Adipose tissue (tissue), 3 donors: ENCODE measurements around the gene WDR1. TPM values are rescaled to one million over a fixed set of nuclear protein-coding genes. Genes with fewer than 3 reads are reported as not detected.

Experiments
- H3K27ac ChIP-seq: one replicate; pipeline ENCODE4 v1.5.1; 2013; ENCODE audit warnings: low read depth, low read length
- WGBS, 3 donors: extraction: QIAGEN DNeasy Blood & Tissue Kit; methylation state at CpG; one replicate each; pipeline ENCODE4 v1.1.7; 2013; 5-methylcytosine and 5-hydroxymethylcytosine counted together
- polyA plus RNA-seq, 3 donors: library from polyadenylated mRNA; stranded (reverse); fragments of 200-250 nt; gene quantifications; one replicate each; pipeline ENCODE4 v1.2.3, GENCODE V29; 2013
- donor health status: healthy with polysubstance abuse.
- donor health status: Bipolar disorder and iron deficiency.
- donor health status: healthy.

WDR1 gene
- polyA plus RNA-seq, 3 donors, result 52.1 to 153 (median 90.1) TPM

DNA sequence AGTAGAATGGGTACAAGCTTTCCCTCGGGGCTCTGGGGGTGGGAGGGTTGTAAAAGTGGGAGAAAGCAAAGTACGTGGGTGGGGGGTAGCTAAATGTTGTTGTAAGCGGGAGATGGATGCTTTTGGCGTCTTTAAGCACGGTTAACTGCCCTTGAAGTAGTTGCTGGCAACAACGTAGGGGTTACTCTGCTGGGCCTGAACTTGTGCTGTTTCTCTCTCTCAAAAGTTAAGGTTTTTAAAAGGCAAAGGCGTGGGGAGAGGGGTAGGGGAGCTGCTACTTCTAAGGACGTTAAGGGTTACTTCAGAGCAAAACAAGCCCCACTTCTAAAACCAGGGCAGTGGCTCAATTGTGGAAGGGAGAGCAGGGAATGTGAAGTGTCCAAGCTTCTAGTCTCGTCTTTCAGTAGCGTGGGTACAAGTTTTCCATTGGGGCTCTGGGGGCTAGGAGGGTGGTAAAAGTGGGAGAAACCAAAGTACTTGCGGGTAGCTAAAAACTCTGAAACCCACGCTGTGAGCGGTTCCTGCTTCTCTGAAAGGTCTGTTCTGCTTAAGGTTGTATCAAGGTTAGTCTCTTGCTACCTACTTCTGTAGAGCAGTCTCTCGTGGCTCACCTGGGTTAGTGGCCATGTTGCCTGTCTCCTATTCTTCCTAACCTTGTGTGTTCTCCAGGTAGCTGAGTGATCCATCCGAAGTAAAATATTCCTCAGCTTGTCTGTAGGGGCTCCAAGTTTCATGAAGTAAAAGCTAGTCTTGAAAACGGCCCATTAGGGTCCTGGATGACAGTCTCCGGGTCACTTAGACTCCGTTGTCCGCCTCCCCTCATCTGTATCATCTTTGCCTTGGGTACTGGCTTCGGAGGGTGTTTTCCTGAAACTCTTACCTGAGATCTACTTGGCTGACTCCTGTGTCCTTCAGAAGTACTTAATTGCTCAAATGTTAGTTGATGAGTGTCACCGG is 1.7 kb upstream of the WDR1 start:
- peak overlapping the region; percentile 99 for H3K27ac ChIP-seq
- whole genome bisulfite sequencing, 3 donors, result 71 to 76% (median 73%) methylated on average over 21 of the region's 21 CpGs

GRCh38 chr4:10117359-10118047 is 904 bp upstream of the WDR1 start:
- WGBS, 3 donors, result 15 to 33% (median 16%) methylated on average over 17 of the region's 17 CpGs
- peak overlapping the region; percentile 99 for H3K27ac ChIP-seq

GRCh38 chr4:10115797-10116568 is 616 bp downstream of the WDR1 start:
- WGBS, 3 donors, result 3% methylated on average over 50 to 70 of the region's 70 CpGs
- H3K27ac ChIP-seq, result peak overlapping the region; percentile 79

- 35 to 50% (median 43%) methylated on average over 15 of the region's 15 CpGs for WGBS, 3 donors
- no peak overlapping the region for H3K27ac ChIP-seq
These were observed 1.3 kb downstream of the WDR1 start for GRCh38 chr4:10115271-10115796.

- 81 to 84% (median 83%) methylated on average over 7 of the region's 7 CpGs for WGBS, 3 donors
- H3K27ac ChIP-seq, result no peak overlapping the region
These were observed 2.0 kb downstream of the WDR1 start for GRCh38 chr4:10114607-10115006.

DNA sequence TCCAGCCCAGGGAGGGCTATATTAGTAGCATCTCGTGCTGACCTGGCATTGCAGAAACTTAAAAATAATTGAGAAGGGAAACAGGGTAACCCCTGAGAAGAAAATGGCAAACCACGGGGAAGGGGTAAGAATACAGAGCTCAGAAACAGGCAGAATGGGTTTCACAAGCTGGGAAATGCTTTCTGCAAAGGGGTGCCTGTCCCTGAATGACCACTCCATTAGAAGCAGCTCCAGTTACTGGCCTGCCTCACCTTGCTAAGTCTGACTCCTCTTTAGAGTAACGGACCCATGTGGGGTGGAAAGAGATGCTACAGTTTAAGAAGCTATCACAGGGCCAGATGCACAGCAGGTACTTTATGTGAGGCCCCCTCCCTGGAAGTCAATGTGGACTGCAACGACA is 2.5 kb downstream of the WDR1 start:
- H3K27ac ChIP-seq, result no peak overlapping the region
- 82 to 85% (median 82%) methylated on average over 4 of the region's 4 CpGs for WGBS, 3 donors

GRCh38 chr4:10113362-10114047 is 3.1 kb downstream of the WDR1 start:
- H3K27ac ChIP-seq, result no peak overlapping the region
- WGBS, 3 donors, result 77 to 80% (median 78%) methylated on average over 12 of the region's 12 CpGs

DNA sequence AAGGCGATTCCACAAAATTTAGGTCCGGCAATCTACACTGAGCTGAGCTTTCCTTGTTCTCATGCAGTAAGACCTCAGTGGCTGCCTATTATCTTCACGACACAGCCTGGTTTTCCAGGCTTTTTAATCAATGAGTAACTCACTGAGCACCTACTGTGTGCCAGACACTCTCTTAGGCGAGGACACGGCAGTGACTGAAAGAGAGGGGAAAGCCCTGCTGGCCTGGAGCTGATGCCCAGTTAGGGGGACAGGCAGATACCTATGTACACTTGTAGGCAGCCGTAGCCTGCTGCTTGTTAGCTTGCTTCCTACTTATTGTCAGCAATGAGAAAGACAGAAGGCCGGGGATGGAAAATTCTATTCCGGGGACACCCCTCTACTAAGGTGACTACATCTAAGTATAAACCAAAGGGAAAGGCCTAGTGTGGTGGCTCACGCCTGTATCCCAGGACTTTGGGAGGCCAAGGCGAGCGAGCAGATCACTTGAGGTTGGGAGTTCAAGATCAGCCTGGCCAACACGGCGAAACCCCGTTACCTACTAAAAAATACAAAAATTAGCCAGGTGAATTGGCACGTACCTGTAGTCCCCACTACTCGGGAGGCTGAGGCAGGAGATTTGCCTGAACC is 3.8 kb downstream of the WDR1 start:
- H3K27ac ChIP-seq, result no peak overlapping the region
- WGBS, 3 donors, result 93 to 95% (median 94%) methylated on average over 16 of the region's 16 CpGs

DNA sequence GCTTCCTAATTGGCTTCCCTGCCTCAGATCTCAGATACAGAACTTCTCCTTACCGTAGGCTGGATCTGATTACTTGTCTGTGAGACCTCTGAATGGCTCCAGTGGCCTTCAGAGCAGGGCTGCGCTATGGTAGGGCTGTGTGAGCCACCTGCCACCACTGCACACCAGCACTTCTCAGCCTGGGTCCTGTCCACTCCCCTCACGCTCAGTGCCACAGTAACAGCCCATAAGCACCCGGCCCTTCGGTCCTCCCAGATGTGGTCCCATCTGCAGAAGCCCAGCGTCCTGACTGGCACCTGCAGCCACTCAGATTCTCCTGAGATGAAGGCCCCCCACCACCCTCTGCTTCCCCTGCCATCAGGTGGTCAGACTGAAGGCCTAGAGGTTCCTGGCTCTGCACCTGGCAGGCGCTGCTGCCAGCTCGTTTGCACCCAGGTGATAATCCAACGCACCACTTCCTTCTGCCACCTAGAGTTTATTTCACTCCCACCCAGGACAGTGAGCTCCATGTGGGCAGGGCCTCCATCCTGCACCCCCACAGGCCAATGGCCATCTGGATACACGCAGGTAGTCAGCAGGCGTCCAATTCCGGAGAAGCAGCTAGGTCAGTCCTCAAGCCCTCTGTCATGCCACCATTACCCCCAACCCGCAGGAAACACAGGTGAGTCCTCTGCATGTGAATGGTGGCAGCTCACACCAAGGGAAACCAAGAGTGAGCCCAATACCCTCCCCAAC is 5.4 kb downstream of the WDR1 start:
- WGBS, 3 donors, result 91 to 94% (median 94%) methylated on average over 13 of the region's 13 CpGs
- no peak overlapping the region for H3K27ac ChIP-seq

- H3K27ac ChIP-seq, result no peak overlapping the region
- 93 to 95% (median 94%) methylated on average over 11 of the region's 11 CpGs for WGBS, 3 donors
These were observed 6.5 kb downstream of the WDR1 start for GRCh38 chr4:10109995-10110670.

- WGBS, 3 donors, result 76 to 83% (median 81%) methylated on average over 17 of the region's 17 CpGs
- no peak overlapping the region for H3K27ac ChIP-seq
These were observed 7.5 kb downstream of the WDR1 start for GRCh38 chr4:10108818-10109783.

GRCh38 chr4:10108391-10108790 is 8.2 kb downstream of the WDR1 start:
- 91 to 93% (median 93%) methylated on average over 6 of the region's 6 CpGs for WGBS, 3 donors
- H3K27ac ChIP-seq, result no peak overlapping the region

DNA sequence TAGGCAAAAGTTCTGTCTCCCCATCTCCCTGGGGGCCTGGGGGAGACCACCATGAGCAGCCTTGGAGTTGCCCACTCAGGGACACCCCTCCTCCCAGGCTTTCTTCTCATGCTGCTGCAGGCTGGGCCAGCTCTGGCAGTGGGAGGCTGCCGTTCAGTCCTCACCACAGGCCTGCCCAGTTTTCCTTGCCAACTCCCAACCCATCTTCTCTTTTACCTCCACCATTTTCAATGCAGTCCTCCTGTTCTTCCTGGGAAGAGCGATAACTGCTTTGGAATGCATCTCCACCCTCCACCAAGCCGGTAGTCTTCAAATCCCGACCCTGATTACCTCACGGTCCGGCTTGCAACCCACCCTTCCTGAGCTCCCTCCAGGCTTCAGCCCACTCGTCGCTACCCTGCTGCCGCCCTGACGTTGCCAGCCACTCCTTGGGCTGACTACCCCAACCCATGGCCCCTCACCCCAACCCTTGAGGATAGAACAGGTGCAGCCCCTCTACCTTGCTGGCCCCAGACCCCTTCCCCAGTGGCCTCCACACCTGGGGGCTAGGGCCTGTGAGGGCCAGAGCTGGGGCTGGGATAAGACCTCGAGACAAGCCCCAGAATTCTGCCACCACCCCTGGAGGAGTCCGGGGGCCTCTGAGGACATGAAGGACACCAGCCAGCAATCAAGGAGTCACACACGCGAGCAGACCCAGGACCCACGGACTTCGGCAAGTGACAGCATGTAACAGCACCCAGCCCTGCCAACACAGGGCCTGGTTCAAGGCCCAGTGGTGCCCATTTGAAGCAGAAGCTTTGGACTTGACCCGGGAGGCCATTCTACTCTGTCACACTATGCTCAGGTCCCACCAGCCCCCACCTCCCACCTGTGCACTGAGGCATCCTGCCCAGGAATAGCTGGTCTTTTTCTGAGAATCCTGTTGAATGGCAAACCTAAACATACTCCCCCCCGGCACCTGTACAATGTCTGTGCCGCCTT is 9.2 kb downstream of the WDR1 start:
- 66 to 86% (median 74%) methylated on average over 19 of the region's 19 CpGs for WGBS, 3 donors

DNA sequence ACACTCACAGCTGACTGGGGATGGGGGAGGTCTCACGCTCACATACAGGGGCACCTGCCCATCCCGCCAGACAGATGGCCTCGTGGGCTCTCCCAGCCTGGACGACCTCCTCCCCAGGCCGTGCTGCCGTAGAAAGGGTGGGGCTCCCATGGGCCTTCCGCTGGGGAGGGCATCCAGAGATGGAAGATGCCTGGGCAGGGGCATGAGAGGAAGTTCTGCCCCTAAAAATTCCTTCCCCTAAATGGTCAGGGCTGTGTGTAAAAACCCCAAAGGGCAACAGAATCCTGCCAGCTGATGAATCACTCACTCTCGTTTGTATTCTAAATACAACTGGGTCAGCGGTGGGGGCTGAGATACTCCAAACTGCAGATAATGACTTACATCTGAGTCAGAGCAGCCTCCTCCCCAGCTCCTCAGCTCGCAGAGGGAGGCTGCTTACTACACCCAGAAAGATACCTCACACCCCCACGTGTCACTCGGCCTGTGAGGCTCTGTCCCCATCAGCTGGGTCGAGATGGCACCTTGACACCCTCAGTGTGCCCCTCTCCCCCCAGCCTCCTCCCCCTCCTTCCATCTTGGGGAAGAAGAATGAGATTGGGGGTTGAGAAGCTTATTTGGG is 10.1 kb downstream of the WDR1 start:
- 27 to 66% (median 34%) methylated on average over 13 of the region's 13 CpGs for WGBS, 3 donors
- H3K27ac ChIP-seq, result peak overlapping the region; percentile 48

More for the DNA sequence above, 9.2 kb downstream of the WDR1 start:
- peak overlapping the region; percentile 55 for H3K27ac ChIP-seq
